ENCODE data around the gene ISYNA1.
"Not testable (repeated sequence)": the region's sequence is repeated elsewhere in the genome, so short reads cannot be mapped to it uniquely, and the experiment has no call there.

Gene ISYNA1

GRCh38 chr19:18406749-18407148 lies 31.2 kb downstream of the ISYNA1 start:
- Histone ChIP-seq H3K9me3 (ENCODE audit: control insufficient read depth in 2 of 2, low read length in 2 of 2) (no peaks in the 10 kb centered on the region), H3K9ac (ENCODE audit: low read depth in 1 of 2, low read length in 2 of 2) (no peak overlapping the region), H3K4me3 (ENCODE audit: low read length in 2 of 2) (no peak overlapping the region), H3K27ac (ENCODE audit: low read depth in 2 of 2, low read length in 2 of 2) (no peak overlapping the region), H3K36me3 (ENCODE audit: control insufficient read depth in 2 of 2, insufficient read depth in 2 of 2, low read length in 2 of 2) (no peaks in the 10 kb centered on the region), H3K4me1 (ENCODE audit: control insufficient read depth in 2 of 2, insufficient read depth in 2 of 2, low read length in 2 of 2) (peaks cover 9 to 18% of the 10 kb centered on the region in 2 donors), H3K27me3 (ENCODE audit: control insufficient read depth in 2 of 2, insufficient read depth in 2 of 2, low read length in 2 of 2) (no peaks in the 10 kb centered on the region)

GRCh38 chr19:18405754-18406153 lies 32.2 kb downstream of the ISYNA1 start:
- H3K27ac ChIP-seq (ENCODE audit: low read depth in 2 of 2, low read length in 2 of 2); H3K9me3 ChIP-seq (ENCODE audit: control insufficient read depth in 2 of 2, low read length in 2 of 2); H3K4me3 ChIP-seq (ENCODE audit: low read length in 2 of 2); H3K36me3 ChIP-seq (ENCODE audit: control insufficient read depth in 2 of 2, insufficient read depth in 2 of 2, low read length in 2 of 2); H3K9ac ChIP-seq (ENCODE audit: low read depth in 1 of 2, low read length in 2 of 2); H3K27me3 ChIP-seq (ENCODE audit: control insufficient read depth in 2 of 2, insufficient read depth in 2 of 2, low read length in 2 of 2): not testable (repeated sequence)
- H3K4me1 ChIP-seq (ENCODE audit: control insufficient read depth in 2 of 2, insufficient read depth in 2 of 2, low read length in 2 of 2): peaks cover 9 to 18% of the 10 kb centered on the region in 2 donors

GRCh38 chr19:18402455-18403248 lies 35.3 kb downstream of the ISYNA1 start:
- not testable (repeated sequence) for H3K27me3 ChIP-seq (ENCODE audit: control insufficient read depth in 2 of 2, insufficient read depth in 2 of 2, low read length in 2 of 2); H3K9me3 ChIP-seq (ENCODE audit: control insufficient read depth in 2 of 2, low read length in 2 of 2); H3K36me3 ChIP-seq (ENCODE audit: control insufficient read depth in 2 of 2, insufficient read depth in 2 of 2, low read length in 2 of 2)
- H3K4me3 ChIP-seq (ENCODE audit: low read length in 2 of 2): peak overlapping the region in 1 of 2 donors; percentile 13
- peak overlapping the region; percentile 24 to 58 for H3K9ac ChIP-seq (ENCODE audit: low read depth in 1 of 2, low read length in 2 of 2)
- peaks cover 9 to 13% of the 10 kb centered on the region in 2 donors for H3K4me1 ChIP-seq (ENCODE audit: control insufficient read depth in 2 of 2, insufficient read depth in 2 of 2, low read length in 2 of 2)
- peak overlapping the region; percentile 77 to 88 for H3K27ac ChIP-seq (ENCODE audit: low read depth in 2 of 2, low read length in 2 of 2)

- H3K27me3 ChIP-seq (ENCODE audit: control insufficient read depth in 2 of 2, insufficient read depth in 2 of 2, low read length in 2 of 2): peaks cover 1 to 2% of the 10 kb centered on the region in 2 donors
- no peaks in the 10 kb centered on the region for H3K36me3 ChIP-seq (ENCODE audit: control insufficient read depth in 2 of 2, insufficient read depth in 2 of 2, low read length in 2 of 2)
- H3K4me3 ChIP-seq (ENCODE audit: low read length in 2 of 2): peak overlapping the region in 1 of 2 donors; percentile 31
- peak overlapping the region; percentile 52 to 58 for H3K9ac ChIP-seq (ENCODE audit: low read depth in 1 of 2, low read length in 2 of 2)
- H3K9me3 ChIP-seq (ENCODE audit: control insufficient read depth in 2 of 2, low read length in 2 of 2): no peaks in the 10 kb centered on the region
- H3K4me1 ChIP-seq (ENCODE audit: control insufficient read depth in 2 of 2, insufficient read depth in 2 of 2, low read length in 2 of 2): peaks cover 12 to 13% of the 10 kb centered on the region in 2 donors
- H3K27ac ChIP-seq (ENCODE audit: low read depth in 2 of 2, low read length in 2 of 2): peak overlapping the region; percentile 77 to 88
These were observed 36.3 kb downstream of the ISYNA1 start for GRCh38 chr19:18401580-18402112.

GRCh38 chr19:18399008-18399407 lies 38.9 kb downstream of the ISYNA1 start:
- H3K27ac ChIP-seq (ENCODE audit: low read depth in 2 of 2, low read length in 2 of 2): no peak overlapping the region
- no peak overlapping the region for H3K9ac ChIP-seq (ENCODE audit: low read depth in 1 of 2, low read length in 2 of 2)
- H3K4me3 ChIP-seq (ENCODE audit: low read length in 2 of 2): no peak overlapping the region
- peaks cover 11 to 13% of the 10 kb centered on the region in 2 donors for H3K4me1 ChIP-seq (ENCODE audit: control insufficient read depth in 2 of 2, insufficient read depth in 2 of 2, low read length in 2 of 2)
- H3K27me3 ChIP-seq (ENCODE audit: control insufficient read depth in 2 of 2, insufficient read depth in 2 of 2, low read length in 2 of 2): peaks cover 4% of the 10 kb centered on the region in 2 donors
- H3K9me3 ChIP-seq (ENCODE audit: control insufficient read depth in 2 of 2, low read length in 2 of 2): no peaks in the 10 kb centered on the region
- no peaks in the 10 kb centered on the region for H3K36me3 ChIP-seq (ENCODE audit: control insufficient read depth in 2 of 2, insufficient read depth in 2 of 2, low read length in 2 of 2)

- no peaks in the 10 kb centered on the region for H3K9me3 ChIP-seq (ENCODE audit: control insufficient read depth in 2 of 2, low read length in 2 of 2)
- H3K4me1 ChIP-seq (ENCODE audit: control insufficient read depth in 2 of 2, insufficient read depth in 2 of 2, low read length in 2 of 2): peaks cover 6 to 7% of the 10 kb centered on the region in 2 donors
- peaks cover 4% of the 10 kb centered on the region in 2 donors for H3K27me3 ChIP-seq (ENCODE audit: control insufficient read depth in 2 of 2, insufficient read depth in 2 of 2, low read length in 2 of 2)
- H3K9ac ChIP-seq (ENCODE audit: low read depth in 1 of 2, low read length in 2 of 2): peak within 1 kb of the TSS in 1 of 2 donors; percentile 23
- no peaks in the 10 kb centered on the region for H3K36me3 ChIP-seq (ENCODE audit: control insufficient read depth in 2 of 2, insufficient read depth in 2 of 2, low read length in 2 of 2)
- H3K27ac ChIP-seq (ENCODE audit: low read depth in 2 of 2, low read length in 2 of 2): peak within 1 kb of the TSS in 1 of 2 donors; percentile 35
- H3K4me3 ChIP-seq (ENCODE audit: low read length in 2 of 2): peak within 1 kb of the TSS; percentile 12 to 57
These were observed 40.4 kb downstream of the ISYNA1 start, which contains the start of gene LRRC25 for GRCh38 chr19:18397242-18398202. Gene LRRC25 (minus strand): TSS chr19:18397622. CDS start chr19:18396963, 659 bp downstream.

GRCh38 chr19:18396471-18397241 lies 41.3 kb downstream of the ISYNA1 start:
- peaks cover 0 to 6% of the 10 kb centered on the region in 2 donors for H3K4me1 ChIP-seq (ENCODE audit: control insufficient read depth in 2 of 2, insufficient read depth in 2 of 2, low read length in 2 of 2)
- peak overlapping the region; percentile 12 to 57 for H3K4me3 ChIP-seq (ENCODE audit: low read length in 2 of 2)
- no peaks in the 10 kb centered on the region for H3K36me3 ChIP-seq (ENCODE audit: control insufficient read depth in 2 of 2, insufficient read depth in 2 of 2, low read length in 2 of 2)
- H3K9ac ChIP-seq (ENCODE audit: low read depth in 1 of 2, low read length in 2 of 2): peak overlapping the region in 1 of 2 donors; percentile 9
- H3K27me3 ChIP-seq (ENCODE audit: control insufficient read depth in 2 of 2, insufficient read depth in 2 of 2, low read length in 2 of 2): peaks cover 4% of the 10 kb centered on the region in 2 donors
- no peaks in the 10 kb centered on the region for H3K9me3 ChIP-seq (ENCODE audit: control insufficient read depth in 2 of 2, low read length in 2 of 2)
- H3K27ac ChIP-seq (ENCODE audit: low read depth in 2 of 2, low read length in 2 of 2): peak overlapping the region in 1 of 2 donors; percentile 35

- Histone ChIP-seq H3K9ac (ENCODE audit: low read depth in 1 of 2, low read length in 2 of 2) (no peak overlapping the region), H3K9me3 (ENCODE audit: control insufficient read depth in 2 of 2, low read length in 2 of 2) (no peaks in the 10 kb centered on the region), H3K27me3 (ENCODE audit: control insufficient read depth in 2 of 2, insufficient read depth in 2 of 2, low read length in 2 of 2) (peaks cover 4% of the 10 kb centered on the region in 2 donors), H3K4me1 (ENCODE audit: control insufficient read depth in 2 of 2, insufficient read depth in 2 of 2, low read length in 2 of 2) (peaks cover 3 to 4% of the 10 kb centered on the region in 2 donors), H3K4me3 (ENCODE audit: low read length in 2 of 2) (peak overlapping the region; percentile 6 to 37), H3K27ac (ENCODE audit: low read depth in 2 of 2, low read length in 2 of 2) (peak overlapping the region in 1 of 2 donors; percentile 23), H3K36me3 (ENCODE audit: control insufficient read depth in 2 of 2, insufficient read depth in 2 of 2, low read length in 2 of 2) (peaks cover 5 to 6% of the 10 kb centered on the region in 2 donors)
These were observed 44.1 kb downstream of the ISYNA1 start for GRCh38 chr19:18393836-18394235.

GRCh38 chr19:18392926-18393325 lies 45.0 kb downstream of the ISYNA1 start:
- Histone ChIP-seq H3K27ac (ENCODE audit: low read depth in 2 of 2, low read length in 2 of 2) (peak overlapping the region in 1 of 2 donors; percentile 0), H3K9me3 (ENCODE audit: control insufficient read depth in 2 of 2, low read length in 2 of 2) (no peaks in the 10 kb centered on the region), H3K9ac (ENCODE audit: low read depth in 1 of 2, low read length in 2 of 2) (peak overlapping the region in 1 of 2 donors; percentile 19), H3K36me3 (ENCODE audit: control insufficient read depth in 2 of 2, insufficient read depth in 2 of 2, low read length in 2 of 2) (peaks cover 5 to 6% of the 10 kb centered on the region in 2 donors), H3K4me1 (ENCODE audit: control insufficient read depth in 2 of 2, insufficient read depth in 2 of 2, low read length in 2 of 2) (peaks cover 7 to 13% of the 10 kb centered on the region in 2 donors), H3K4me3 (ENCODE audit: low read length in 2 of 2) (no peak overlapping the region), H3K27me3 (ENCODE audit: control insufficient read depth in 2 of 2, insufficient read depth in 2 of 2, low read length in 2 of 2) (peaks cover 4% of the 10 kb centered on the region in 2 donors)
